ENCODE results near the gene TAP2. TPM values are rescaled to one million over a fixed set of nuclear protein-coding genes. Genes with fewer than 3 reads are reported as not detected.
"Not testable (repeated sequence)": the region's sequence is repeated elsewhere in the genome, so short reads cannot be mapped to it uniquely, and the experiment has no call there.

The TAP2 gene
- 8.9 and 26.7 TPM in 2 replicates for total RNA-seq (2014; rRNA removed; shearing (Covaris generic); ENCODE audit: low replicate concordance)

- peak; percentile 92 for DNase-seq (ENCODE audit: low read depth)
- in situ Hi-C loops (cut with HindIII; ENCODE audit: low pct_unique_long_range_greater_than_20kb, low sequenced_read_pairs), result no loop called here
Measured at GRCh38 chr6:32838114-32838958, at the start of gene TAP2. TSS of gene TAP2 (minus strand) at chr6:32838739. CDS start at chr6:32838233, 506 bp downstream.

GRCh38 chr6:32887616-32888015 is 49.1 kb upstream of the TAP2 start:
- in situ Hi-C loops (cut with HindIII; ENCODE audit: low pct_unique_long_range_greater_than_20kb, low sequenced_read_pairs), result no loop called here
- DNase-seq (ENCODE audit: low read depth), result no peak

GRCh38 chr6:32886681-32887383 is 48.3 kb upstream of the TAP2 start:
- DNase-seq (ENCODE audit: low read depth), result peak; percentile 58
- in situ Hi-C loops (cut with HindIII; ENCODE audit: low pct_unique_long_range_greater_than_20kb, low sequenced_read_pairs), result no loop called here

- in situ Hi-C loops (cut with HindIII; ENCODE audit: low pct_unique_long_range_greater_than_20kb, low sequenced_read_pairs), result no loop called here
- DNase-seq (ENCODE audit: low read depth), result peak; percentile 57
Measured at GRCh38 chr6:32885698-32886286, 47.3 kb upstream of the TAP2 start.

- in situ Hi-C loops (cut with HindIII; ENCODE audit: low pct_unique_long_range_greater_than_20kb, low sequenced_read_pairs), result no loop called here
- no peak for DNase-seq (ENCODE audit: low read depth)
Measured at GRCh38 chr6:32883789-32884188, 45.2 kb upstream of the TAP2 start.

- in situ Hi-C loops (cut with HindIII; ENCODE audit: low pct_unique_long_range_greater_than_20kb, low sequenced_read_pairs), result no loop called here
- no peak for DNase-seq (ENCODE audit: low read depth)
Measured at GRCh38 chr6:32882879-32883250, 44.3 kb upstream of the TAP2 start.

GRCh38 chr6:32880962-32881361 is 42.4 kb upstream of the TAP2 start:
- in situ Hi-C loops (cut with HindIII; ENCODE audit: low pct_unique_long_range_greater_than_20kb, low sequenced_read_pairs); DNase-seq (ENCODE audit: low read depth): not testable (repeated sequence)

GRCh38 chr6:32879691-32880090 is 41.2 kb upstream of the TAP2 start:
- DNase-seq (ENCODE audit: low read depth), result no peak
- in situ Hi-C loops (cut with HindIII; ENCODE audit: low pct_unique_long_range_greater_than_20kb, low sequenced_read_pairs), result no loop called here

- DNase-seq (ENCODE audit: low read depth), result no peak
- in situ Hi-C loops (cut with HindIII; ENCODE audit: low pct_unique_long_range_greater_than_20kb, low sequenced_read_pairs), result no loop called here
Measured at GRCh38 chr6:32876603-32877002, 38.1 kb upstream of the TAP2 start.

- in situ Hi-C loops (cut with HindIII; ENCODE audit: low pct_unique_long_range_greater_than_20kb, low sequenced_read_pairs); DNase-seq (ENCODE audit: low read depth): not testable (repeated sequence)
Measured at GRCh38 chr6:32873947-32874346, 35.4 kb upstream of the TAP2 start.

- in situ Hi-C loops (cut with HindIII; ENCODE audit: low pct_unique_long_range_greater_than_20kb, low sequenced_read_pairs), result no loop called here
- DNase-seq (ENCODE audit: low read depth), result peak; percentile 68
Measured at GRCh38 chr6:32868257-32868788, 29.8 kb upstream of the TAP2 start.

GRCh38 chr6:32867554-32868256 is 29.2 kb upstream of the TAP2 start:
- no peak for DNase-seq (ENCODE audit: low read depth)
- in situ Hi-C loops (cut with HindIII; ENCODE audit: low pct_unique_long_range_greater_than_20kb, low sequenced_read_pairs), result no loop called here

- DNase-seq (ENCODE audit: low read depth), result no peak
- in situ Hi-C loops (cut with HindIII; ENCODE audit: low pct_unique_long_range_greater_than_20kb, low sequenced_read_pairs), result no loop called here
Measured at GRCh38 chr6:32867022-32867477, 28.5 kb upstream of the TAP2 start.

GRCh38 chr6:32865724-32866443 is 27.3 kb upstream of the TAP2 start:
- in situ Hi-C loops (cut with HindIII; ENCODE audit: low pct_unique_long_range_greater_than_20kb, low sequenced_read_pairs), result no loop called here
- no peak for DNase-seq (ENCODE audit: low read depth)

GRCh38 chr6:32862725-32863124 is 24.2 kb upstream of the TAP2 start:
- in situ Hi-C loops (cut with HindIII; ENCODE audit: low pct_unique_long_range_greater_than_20kb, low sequenced_read_pairs), result no loop called here
- DNase-seq (ENCODE audit: low read depth), result no peak

- DNase-seq (ENCODE audit: low read depth), result no peak
- in situ Hi-C loops (cut with HindIII; ENCODE audit: low pct_unique_long_range_greater_than_20kb, low sequenced_read_pairs), result no loop called here
Measured at GRCh38 chr6:32860674-32861073, 22.1 kb upstream of the TAP2 start.

- in situ Hi-C loops (cut with HindIII; ENCODE audit: low pct_unique_long_range_greater_than_20kb, low sequenced_read_pairs), result no loop called here
Measured at GRCh38 chr6:32858194-32858593, 19.7 kb upstream of the TAP2 start.

More at GRCh38 chr6:32858194-32858593, 19.7 kb upstream of the TAP2 start:
- no peak for DNase-seq (ENCODE audit: low read depth)

Measured in Caki2 (cell line).